Adipose tissue (tissue), 3 donors: ENCODE measurements around the gene MND1. TPM values are rescaled to one million over a fixed set of nuclear protein-coding genes. Genes with fewer than 3 reads are reported as not detected.
"Not testable (repeated sequence)": the region's sequence is repeated elsewhere in the genome, so short reads cannot be mapped to it uniquely, and the experiment has no call there.

ENCODE experiments used
- H3K27ac ChIP-seq: one replicate; pipeline ENCODE4 v1.5.1; 2013; ENCODE audit warnings: low read depth, low read length
- WGBS, 3 donors: extraction: QIAGEN DNeasy Blood & Tissue Kit; methylation state at CpG; one replicate each; pipeline ENCODE4 v1.1.7; 2013; 5-methylcytosine and 5-hydroxymethylcytosine counted together
- polyA plus RNA-seq, 3 donors: library from polyadenylated mRNA; stranded (reverse); fragments of 200-250 nt; gene quantifications; one replicate each; pipeline ENCODE4 v1.2.3, GENCODE V29; 2013
- donor health status: healthy with polysubstance abuse.
- donor health status: Bipolar disorder and iron deficiency.
- donor health status: healthy.

The MND1 gene
- polyA plus RNA-seq, 3 donors: 0.22 to 0.61 TPM; not detected in 1

- WGBS, 3 donors: 98 to 100% (median 100%) methylated on average over 1 of the region's 1 CpG
- no peak overlapping the region for H3K27ac ChIP-seq
These were observed 39.7 kb downstream of the MND1 start for GRCh38 chr4:153384160-153384559.

DNA sequence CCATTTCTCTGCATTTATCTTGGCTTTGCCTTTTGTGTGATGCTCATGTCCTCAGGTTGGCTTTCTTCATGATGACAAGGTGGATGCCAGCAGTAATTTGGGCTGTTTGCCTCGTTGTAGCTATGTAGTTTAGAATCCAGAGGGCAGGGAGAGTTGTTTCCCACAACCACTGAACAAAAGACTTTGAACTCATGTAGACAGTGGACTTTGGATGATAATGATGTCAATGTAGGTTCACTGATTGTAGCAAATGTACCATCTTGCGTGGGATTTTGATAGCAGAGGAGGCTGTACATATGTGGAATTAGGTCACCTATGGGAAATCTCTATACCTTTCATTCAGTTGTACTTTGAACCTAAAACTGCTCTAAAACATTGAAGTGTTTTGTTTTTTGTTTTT, 41.3 kb downstream of the MND1 start:
- WGBS, 3 donors: 88 to 95% (median 92%) methylated on average over 2 of the region's 2 CpGs
- H3K27ac ChIP-seq: no peak overlapping the region

GRCh38 chr4:153387981-153388380, 43.5 kb downstream of the MND1 start:
- H3K27ac ChIP-seq: no peak overlapping the region
- 91 to 96% (median 93%) methylated on average over 4 of the region's 4 CpGs for WGBS, 3 donors

DNA sequence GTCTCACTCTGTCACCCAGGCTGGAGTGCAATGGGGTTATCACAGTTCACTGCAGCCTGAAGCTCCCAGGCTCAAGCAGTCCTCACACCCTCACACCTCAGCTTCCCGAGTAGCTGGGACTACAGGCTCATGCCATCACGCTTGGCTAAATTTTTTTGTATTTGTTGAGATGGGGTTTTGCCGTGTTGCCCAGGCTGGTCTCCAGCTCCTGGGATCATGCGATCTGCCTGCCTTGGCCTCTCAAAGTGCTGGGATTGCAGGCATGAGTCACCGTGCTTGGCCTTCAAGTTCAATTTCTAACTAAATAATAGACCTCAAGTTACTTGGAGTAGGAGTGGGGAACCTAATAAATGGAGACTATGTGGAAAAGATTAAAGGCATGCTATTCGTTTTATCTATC, 48.9 kb downstream of the MND1 start:
- WGBS, 3 donors: 72 to 79% (median 77%) methylated on average over 6 of the region's 6 CpGs

DNA sequence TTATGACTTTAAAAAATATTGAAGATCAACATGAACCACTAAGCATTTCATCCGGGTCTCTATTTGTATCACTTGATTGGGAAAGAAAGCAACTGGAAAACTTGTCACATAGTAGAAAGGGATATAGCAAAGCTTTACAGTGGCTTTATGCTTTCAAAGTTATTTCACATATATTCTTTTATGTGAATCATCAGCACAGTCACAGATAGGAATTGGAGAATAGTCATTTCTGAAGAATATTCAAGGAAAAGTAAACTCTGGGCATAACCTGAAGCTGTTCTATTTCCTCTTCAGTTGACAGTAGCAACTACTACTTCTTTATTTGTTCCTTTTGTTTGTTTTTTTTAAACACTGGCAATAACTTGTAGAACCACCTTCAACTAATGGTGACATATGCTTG, 50.5 kb downstream of the MND1 start:
- H3K27ac ChIP-seq: no peak overlapping the region
- WGBS, 3 donors: 48 to 95% (median 94%) methylated on average over 1 of the region's 1 CpG

More for the DNA sequence above, 48.9 kb downstream of the MND1 start:
- H3K27ac ChIP-seq: no peak overlapping the region

- WGBS, 3 donors: 96 to 100% (median 99%) methylated on average over 3 of the region's 3 CpGs
These were observed 54.2 kb downstream of the MND1 start for GRCh38 chr4:153398713-153399112.

GRCh38 chr4:153399358-153399757, 54.9 kb downstream of the MND1 start:
- no peak overlapping the region for H3K27ac ChIP-seq
- 90 to 98% (median 92%) methylated on average over 3 of the region's 3 CpGs for WGBS, 3 donors

More at GRCh38 chr4:153398713-153399112, 54.2 kb downstream of the MND1 start:
- no peak overlapping the region for H3K27ac ChIP-seq

GRCh38 chr4:153401501-153401900, 57.0 kb downstream of the MND1 start:
- no peak overlapping the region for H3K27ac ChIP-seq
- 95 to 100% (median 98%) methylated on average over 1 of the region's 1 CpG for WGBS, 3 donors

DNA sequence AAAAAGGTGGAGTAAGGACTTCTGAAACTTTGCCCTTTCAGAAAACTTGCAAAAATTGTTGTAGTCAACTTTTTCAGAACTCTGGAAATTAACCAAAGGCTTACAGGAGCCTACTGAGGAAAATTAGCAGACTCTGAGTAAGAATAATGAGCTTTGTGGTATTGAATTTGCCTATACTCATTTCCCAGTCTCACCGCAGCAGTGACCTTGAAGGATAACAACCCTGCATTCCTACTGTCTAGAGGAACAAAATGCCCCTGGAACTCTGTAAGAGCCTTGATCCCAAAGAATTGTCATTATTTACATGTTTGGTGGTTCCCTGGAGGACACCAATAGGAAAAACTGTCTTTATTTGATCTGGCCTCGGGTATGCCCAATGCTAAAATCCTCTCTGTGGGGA, 57.9 kb downstream of the MND1 start:
- 47 to 87% (median 85%) methylated on average over 2 of the region's 2 CpGs for WGBS, 3 donors
- H3K27ac ChIP-seq: no peak overlapping the region

GRCh38 chr4:153403726-153404125, 59.2 kb downstream of the MND1 start:
- WGBS, 3 donors: 90 to 95% (median 93%) methylated on average over 1 of the region's 1 CpG

DNA sequence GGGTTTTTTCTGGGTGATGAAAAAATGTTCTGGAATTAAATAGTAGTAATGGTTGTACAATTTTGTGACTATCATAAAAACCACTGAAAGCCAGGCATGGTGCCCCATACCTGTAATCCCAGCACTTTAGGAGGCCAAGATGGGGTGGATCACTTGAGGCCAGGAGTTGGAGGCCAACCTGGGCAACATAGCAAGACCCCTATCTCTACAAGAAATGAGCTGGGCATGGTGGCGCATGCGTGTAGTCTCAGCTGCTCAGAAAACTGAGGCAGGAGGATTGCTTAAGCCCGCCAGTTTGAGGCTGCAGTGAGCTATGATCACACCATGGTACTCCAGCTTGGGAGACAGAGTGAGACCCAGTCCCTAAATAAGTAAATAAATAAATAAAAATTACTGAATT, 63.4 kb downstream of the MND1 start:
- no peak overlapping the region for H3K27ac ChIP-seq
- 97 to 100% (median 99%) methylated on average over 3 of the region's 3 CpGs for WGBS, 3 donors

More at GRCh38 chr4:153403726-153404125, 59.2 kb downstream of the MND1 start:
- H3K27ac ChIP-seq: no peak overlapping the region

DNA sequence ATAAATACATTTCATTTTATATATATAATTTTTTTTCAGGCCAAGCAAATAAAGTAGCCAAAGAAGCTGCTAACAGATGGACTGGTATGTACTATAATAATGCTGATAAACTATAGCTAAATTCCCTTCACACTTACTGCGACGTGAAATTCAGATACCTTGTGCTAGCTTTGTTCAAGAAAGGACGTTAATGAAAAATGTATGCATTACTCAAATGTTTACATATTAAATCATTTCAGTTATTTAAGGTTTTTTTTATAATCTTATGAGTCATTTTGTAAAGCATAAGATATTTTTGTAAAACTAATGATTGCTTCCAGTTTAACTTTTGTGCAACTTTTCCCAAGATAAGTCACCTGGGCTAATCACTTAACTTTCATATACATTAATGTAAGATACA, 64.4 kb downstream of the MND1 start:
- 91 to 96% (median 93%) methylated on average over 3 of the region's 3 CpGs for WGBS, 3 donors
- no peak overlapping the region for H3K27ac ChIP-seq

DNA sequence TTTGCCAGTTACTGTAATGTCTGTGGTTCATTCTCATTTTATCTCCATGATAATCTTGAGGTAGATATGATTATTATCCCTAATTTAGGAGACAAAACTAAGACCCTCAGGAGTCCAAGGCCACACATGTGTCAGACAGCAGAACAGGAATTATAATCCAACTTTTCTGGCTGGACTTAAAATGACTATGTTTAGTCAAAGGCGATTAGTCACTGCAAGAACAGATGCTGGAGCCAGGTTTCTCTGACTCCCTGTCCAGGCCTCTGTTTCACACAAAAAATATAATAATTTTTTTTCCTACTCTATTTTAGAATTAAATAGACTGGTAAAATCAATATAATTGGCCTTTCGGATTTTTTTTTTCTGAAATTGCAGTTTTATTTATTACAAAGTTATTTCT, 64.9 kb downstream of the MND1 start:
- H3K27ac ChIP-seq: no peak overlapping the region
- 61 to 69% (median 64%) methylated on average over 2 of the region's 2 CpGs for WGBS, 3 donors

DNA sequence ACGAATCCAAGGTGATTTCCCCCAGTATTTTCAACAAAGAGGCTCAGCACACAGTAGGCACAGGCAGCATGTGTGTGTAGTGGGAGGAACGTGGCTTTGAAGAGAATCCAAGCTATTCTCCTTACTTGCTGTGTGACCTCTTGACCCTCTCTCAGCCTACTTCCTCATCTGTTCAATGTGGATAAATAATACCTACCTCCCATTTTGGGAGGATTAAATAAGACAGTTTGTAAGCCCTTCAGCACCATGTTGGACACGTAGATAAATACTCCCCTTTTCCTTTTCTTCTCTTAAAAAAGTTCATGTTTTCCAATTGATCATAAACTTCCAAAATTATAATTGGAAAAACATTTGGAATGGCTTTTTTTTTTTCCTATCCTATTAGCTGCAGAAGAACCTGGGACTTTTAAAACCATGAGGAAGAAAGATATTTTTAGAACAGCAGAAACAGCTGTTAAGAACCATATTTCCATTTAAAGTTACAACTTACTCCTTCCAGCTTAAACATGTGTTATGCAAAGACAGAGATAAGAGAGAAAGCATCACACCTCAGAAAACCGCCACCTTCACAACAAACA, 65.5 kb downstream of the MND1 start:
- WGBS, 3 donors: 64 to 80% (median 68%) methylated on average over 4 of the region's 4 CpGs
- H3K27ac ChIP-seq: no peak overlapping the region

GRCh38 chr4:153413842-153414241, 69.4 kb downstream of the MND1 start:
- H3K27ac ChIP-seq: no peak overlapping the region

GRCh38 chr4:153416456-153416855, 72.0 kb downstream of the MND1 start:
- 82 to 93% (median 90%) methylated on average over 8 of the region's 8 CpGs for WGBS, 3 donors
- not testable (repeated sequence) for H3K27ac ChIP-seq

GRCh38 chr4:153418121-153418520, 73.6 kb downstream of the MND1 start:
- H3K27ac ChIP-seq: no peak overlapping the region
- 86 to 92% (median 89%) methylated on average over 7 of the region's 7 CpGs for WGBS, 3 donors

DNA sequence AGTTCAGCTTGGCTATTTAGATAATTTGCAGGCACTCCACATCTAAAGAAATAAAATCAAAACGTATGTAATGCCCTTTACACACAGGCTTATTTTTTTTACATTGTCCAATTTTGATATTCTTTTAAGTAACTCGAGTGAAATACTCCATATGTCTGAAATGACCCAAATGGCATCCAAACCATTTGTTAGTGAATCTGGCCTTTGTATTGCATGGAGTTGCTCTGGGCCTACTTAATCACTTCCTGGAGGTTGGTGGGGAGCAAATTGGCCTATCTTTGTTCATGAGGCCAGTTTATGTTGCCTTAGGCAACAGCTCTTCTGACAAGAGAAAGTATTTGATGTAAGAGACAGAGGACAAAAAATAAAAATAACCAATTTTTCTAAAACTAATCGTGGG, 74.1 kb downstream of the MND1 start:
- 67 to 71% (median 71%) methylated on average over 3 of the region's 3 CpGs for WGBS, 3 donors
- H3K27ac ChIP-seq: no peak overlapping the region

- 86 to 88% (median 87%) methylated on average over 5 of the region's 5 CpGs for WGBS, 3 donors
- H3K27ac ChIP-seq: no peak overlapping the region
These were observed 74.5 kb downstream of the MND1 start for GRCh38 chr4:153419029-153419428.

DNA sequence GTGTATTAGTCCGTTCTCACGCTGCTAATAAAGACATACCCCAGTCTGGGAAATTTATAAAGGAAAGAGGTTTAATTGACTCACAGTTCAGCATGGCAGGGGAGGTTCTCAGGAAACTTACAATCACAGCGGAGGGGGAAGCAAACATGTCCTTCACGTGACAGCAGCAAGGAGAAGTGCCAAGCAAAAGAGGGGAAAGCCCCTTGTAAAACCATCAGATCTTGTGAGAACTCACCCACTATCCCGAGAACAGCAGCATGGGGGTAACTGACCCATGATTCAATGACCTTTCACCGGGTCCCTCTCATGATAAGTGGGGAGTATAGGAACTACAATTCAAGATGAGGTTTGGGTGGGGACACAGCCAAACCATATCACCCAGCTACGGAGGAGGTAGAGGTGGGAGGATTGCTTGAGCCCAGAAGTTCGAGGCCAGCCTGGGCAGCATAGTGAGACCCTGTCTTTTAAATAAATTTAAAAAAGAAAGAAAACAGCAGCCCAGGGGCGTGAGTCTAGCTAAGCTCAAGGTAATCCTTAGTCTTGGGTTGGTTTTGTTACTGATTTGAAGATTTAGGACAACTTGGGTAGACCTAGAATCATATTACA, 75.3 kb downstream of the MND1 start:
- H3K27ac ChIP-seq: no peak overlapping the region
- WGBS, 3 donors: 72 to 86% (median 79%) methylated on average over 9 of the region's 9 CpGs
